Progenitor cell of endocrine pancreas (in vitro differentiated cells): ENCODE measurements around the gene RABL2B. TPM values are rescaled to one million over a fixed set of nuclear protein-coding genes. Genes with fewer than 3 reads are reported as not detected.

Experiments
- DNase-seq: peaks from one replicate; pipeline ENCODE4 v3.0.0; 2021; ENCODE audit warnings: low spot score; ENCODE audit not compliant: unreplicated experiment
- H3K27ac Mint-ChIP-seq: 2 replicates; pipeline ENCODE4 v1.8.0; 2021; ENCODE audit warnings: mild to moderate bottlenecking, moderate library complexity, mixed read lengths
- H3K27me3 Mint-ChIP-seq: 2 replicates; pipeline ENCODE4 v1.8.0; 2021; ENCODE audit warnings: mixed read lengths
- H3K36me3 Mint-ChIP-seq: 2 replicates; pipeline ENCODE4 v1.8.0; 2022; ENCODE audit warnings: mixed read lengths; ENCODE audit not compliant: insufficient read depth
- H3K4me1 Mint-ChIP-seq: 2 replicates; pipeline ENCODE4 v1.8.0; 2021; ENCODE audit warnings: low read depth, mixed read lengths
- H3K4me3 Mint-ChIP-seq: 2 replicates; pipeline ENCODE4 v1.8.0; 2021; ENCODE audit warnings: low read depth, mild to moderate bottlenecking, moderate library complexity, mixed read lengths
- H3K9me3 Mint-ChIP-seq: 2 replicates; pipeline ENCODE4 v1.8.0; 2021; ENCODE audit warnings: low read depth, mixed read lengths
- total RNA-seq: library from RNA; stranded (reverse); gene quantifications from 2 replicates; pipeline ENCODE4 v1.2.1, GENCODE V29; 2021
- TF ChIP-seq, protein P1 (sequence below): fragments of 200-600 bp; sonication (generic); IDR thresholded peaks from one replicate; pipeline ENCODE4 v1.5.0; 2021; ENCODE audit warnings: antibody characterized with exemption, mild to moderate bottlenecking; ENCODE audit not compliant: unreplicated experiment

The RABL2B gene
- total RNA-seq, 1 donor from 2014 or later, result 88.7 TPM

DNA sequence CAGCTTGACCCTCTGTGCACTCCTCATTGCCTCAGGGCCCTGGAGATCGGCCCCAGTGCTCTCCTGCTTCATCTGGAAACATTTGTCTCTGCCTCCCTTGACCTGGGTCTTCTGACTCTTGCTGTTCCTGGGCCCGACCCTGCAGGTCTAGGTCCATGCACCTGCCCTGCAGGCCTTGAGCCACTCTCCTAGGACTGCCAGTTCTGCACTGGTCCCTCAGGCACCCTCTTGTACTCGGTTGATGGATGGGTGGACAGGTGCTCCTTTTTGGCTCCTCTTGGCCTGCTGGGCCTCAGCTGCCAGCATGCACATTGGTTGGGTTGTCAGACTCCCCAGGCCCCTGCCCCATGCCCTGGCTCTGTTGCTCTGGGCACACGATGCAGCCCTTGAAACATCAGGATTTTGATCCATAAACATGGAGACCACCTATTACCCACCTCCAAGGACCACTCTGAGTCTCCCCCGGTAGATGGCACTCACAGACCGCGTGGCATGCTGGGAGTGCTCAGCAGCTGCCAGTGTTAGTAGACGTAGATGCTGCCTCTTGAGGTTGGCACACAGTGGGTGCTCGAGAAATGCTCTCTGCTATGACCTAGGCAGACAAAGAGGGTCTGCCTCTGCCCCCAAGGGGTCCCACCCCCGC, 65.6 kb downstream of the RABL2B start:
- H3K4me3 Mint-ChIP-seq, result no peak overlapping the region
- TF ChIP-seq, protein P1, sequence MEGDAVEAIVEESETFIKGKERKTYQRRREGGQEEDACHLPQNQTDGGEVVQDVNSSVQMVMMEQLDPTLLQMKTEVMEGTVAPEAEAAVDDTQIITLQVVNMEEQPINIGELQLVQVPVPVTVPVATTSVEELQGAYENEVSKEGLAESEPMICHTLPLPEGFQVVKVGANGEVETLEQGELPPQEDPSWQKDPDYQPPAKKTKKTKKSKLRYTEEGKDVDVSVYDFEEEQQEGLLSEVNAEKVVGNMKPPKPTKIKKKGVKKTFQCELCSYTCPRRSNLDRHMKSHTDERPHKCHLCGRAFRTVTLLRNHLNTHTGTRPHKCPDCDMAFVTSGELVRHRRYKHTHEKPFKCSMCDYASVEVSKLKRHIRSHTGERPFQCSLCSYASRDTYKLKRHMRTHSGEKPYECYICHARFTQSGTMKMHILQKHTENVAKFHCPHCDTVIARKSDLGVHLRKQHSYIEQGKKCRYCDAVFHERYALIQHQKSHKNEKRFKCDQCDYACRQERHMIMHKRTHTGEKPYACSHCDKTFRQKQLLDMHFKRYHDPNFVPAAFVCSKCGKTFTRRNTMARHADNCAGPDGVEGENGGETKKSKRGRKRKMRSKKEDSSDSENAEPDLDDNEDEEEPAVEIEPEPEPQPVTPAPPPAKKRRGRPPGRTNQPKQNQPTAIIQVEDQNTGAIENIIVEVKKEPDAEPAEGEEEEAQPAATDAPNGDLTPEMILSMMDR, result no peak
- H3K4me1 Mint-ChIP-seq, result no peaks in the 10 kb centered on the region
- H3K27me3 Mint-ChIP-seq, result peaks cover 45% of the 10 kb centered on the region
- peaks cover 10% of the 10 kb centered on the region for H3K36me3 Mint-ChIP-seq
- H3K27ac Mint-ChIP-seq, result no peak overlapping the region
- no peak for DNase-seq
- no peaks in the 10 kb centered on the region for H3K9me3 Mint-ChIP-seq

Other genes starting within 250 kb of the RABL2B start
- not detected in 2 replicates for gene KLHDC7B, start 237.7 kb downstream of the RABL2B start, total RNA-seq
- not detected in 2 replicates for gene SYCE3, start 220.7 kb downstream of the RABL2B start, total RNA-seq
- 129 and 136 TPM in 2 replicates for gene CPT1B, start 205.2 kb downstream of the RABL2B start, total RNA-seq
- 124 and 132 TPM in 2 replicates for gene CHKB, start 200.8 kb downstream of the RABL2B start, total RNA-seq
- 6.4 and 7.7 TPM in 2 replicates for gene MAPK8IP2, start 182.8 kb downstream of the RABL2B start, total RNA-seq
- gene ARSA, start 155.5 kb downstream of the RABL2B start, total RNA-seq, result 36.2 and 37.1 TPM in 2 replicates
- 6.9 and 7.5 TPM in 2 replicates for gene SHANK3, start 110.8 kb downstream of the RABL2B start, total RNA-seq
- 0.62 TPM in 1 of 2 replicates, not detected in the other for gene ACR, start 45.4 kb downstream of the RABL2B start, total RNA-seq